ENCODE data around the gene GRM8. TPM values are rescaled to one million over a fixed set of nuclear protein-coding genes. Genes with fewer than 3 reads are reported as not detected.

The GRM8 gene
- total RNA-seq, 1 donor from 2014 or later: not detected

DNA sequence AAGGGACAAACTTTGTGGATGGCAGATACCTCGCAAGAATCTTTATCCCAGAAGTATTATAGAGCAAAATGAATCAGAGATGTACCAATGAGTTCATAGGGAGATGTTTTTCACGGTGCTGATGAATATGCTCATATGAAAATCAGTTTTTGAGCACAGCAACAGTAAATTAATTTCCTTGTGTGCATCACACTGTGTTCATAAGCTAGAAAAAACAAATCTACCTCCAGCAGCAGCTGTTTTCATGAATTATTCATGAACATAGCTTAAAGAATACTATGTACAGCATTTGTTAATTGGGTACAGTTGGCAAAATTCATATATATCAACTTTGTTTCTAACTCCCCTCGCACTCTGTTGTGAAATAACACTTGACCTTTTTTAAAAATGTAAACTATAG, 809.8 kb downstream of the GRM8 start:
- DNase-seq (ENCODE audit: low read depth): no peak
- H3K4me3 ChIP-seq (ENCODE audit: low read depth, low read length): no peak overlapping the region
- TF ChIP-seq, protein P1, sequence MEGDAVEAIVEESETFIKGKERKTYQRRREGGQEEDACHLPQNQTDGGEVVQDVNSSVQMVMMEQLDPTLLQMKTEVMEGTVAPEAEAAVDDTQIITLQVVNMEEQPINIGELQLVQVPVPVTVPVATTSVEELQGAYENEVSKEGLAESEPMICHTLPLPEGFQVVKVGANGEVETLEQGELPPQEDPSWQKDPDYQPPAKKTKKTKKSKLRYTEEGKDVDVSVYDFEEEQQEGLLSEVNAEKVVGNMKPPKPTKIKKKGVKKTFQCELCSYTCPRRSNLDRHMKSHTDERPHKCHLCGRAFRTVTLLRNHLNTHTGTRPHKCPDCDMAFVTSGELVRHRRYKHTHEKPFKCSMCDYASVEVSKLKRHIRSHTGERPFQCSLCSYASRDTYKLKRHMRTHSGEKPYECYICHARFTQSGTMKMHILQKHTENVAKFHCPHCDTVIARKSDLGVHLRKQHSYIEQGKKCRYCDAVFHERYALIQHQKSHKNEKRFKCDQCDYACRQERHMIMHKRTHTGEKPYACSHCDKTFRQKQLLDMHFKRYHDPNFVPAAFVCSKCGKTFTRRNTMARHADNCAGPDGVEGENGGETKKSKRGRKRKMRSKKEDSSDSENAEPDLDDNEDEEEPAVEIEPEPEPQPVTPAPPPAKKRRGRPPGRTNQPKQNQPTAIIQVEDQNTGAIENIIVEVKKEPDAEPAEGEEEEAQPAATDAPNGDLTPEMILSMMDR (conservative IDR thresholded peaks at IDR 0.05; ENCODE audit: low read depth, low read length): no peak

DNA sequence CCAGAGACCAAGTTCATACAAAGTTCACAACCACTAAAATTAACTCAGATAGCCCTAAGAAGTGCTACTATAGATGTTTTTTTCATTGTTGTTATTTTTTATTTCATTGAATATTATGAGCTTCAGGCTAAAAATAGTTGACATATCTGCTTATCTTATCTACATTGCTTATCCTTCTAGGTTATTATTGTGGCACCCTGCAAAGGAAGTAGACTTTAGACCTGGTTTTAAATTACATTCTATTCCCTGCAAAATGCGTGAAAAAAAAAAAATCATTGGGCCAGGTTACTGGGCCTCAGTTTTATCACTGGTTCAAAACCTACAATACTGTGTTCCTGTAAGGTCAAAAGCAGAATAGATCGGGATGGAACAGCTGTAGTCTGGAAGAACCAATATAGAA, 811.0 kb downstream of the GRM8 start:
- TF ChIP-seq, protein P1 (conservative IDR thresholded peaks at IDR 0.05; ENCODE audit: low read depth, low read length): no peak

DNA sequence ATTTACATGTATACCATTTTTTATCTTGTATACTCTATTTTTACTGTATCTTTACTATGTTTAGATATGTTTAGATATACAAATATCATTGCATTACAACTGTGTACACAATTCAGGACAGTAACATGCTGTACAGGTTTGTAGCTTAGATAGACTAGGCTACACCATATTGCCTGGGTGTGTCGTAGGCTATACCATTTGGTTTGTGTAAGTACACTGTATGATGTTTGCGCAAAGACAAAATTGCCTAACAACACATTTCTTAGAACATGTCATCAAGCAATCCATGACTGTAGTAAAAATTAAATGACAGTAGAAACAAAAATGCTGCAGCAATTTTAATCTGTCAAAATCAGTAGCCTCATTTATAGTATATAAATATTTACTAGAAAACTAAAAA, 812.2 kb downstream of the GRM8 start:
- no peak overlapping the region for H3K4me3 ChIP-seq (ENCODE audit: low read depth, low read length)
- TF ChIP-seq, protein P1 (conservative IDR thresholded peaks at IDR 0.05; ENCODE audit: low read depth, low read length): no peak
- no peak for DNase-seq (ENCODE audit: low read depth)

More for the DNA sequence above, 811.0 kb downstream of the GRM8 start:
- DNase-seq (ENCODE audit: low read depth): no peak
- H3K4me3 ChIP-seq (ENCODE audit: low read depth, low read length): no peak overlapping the region

DNA sequence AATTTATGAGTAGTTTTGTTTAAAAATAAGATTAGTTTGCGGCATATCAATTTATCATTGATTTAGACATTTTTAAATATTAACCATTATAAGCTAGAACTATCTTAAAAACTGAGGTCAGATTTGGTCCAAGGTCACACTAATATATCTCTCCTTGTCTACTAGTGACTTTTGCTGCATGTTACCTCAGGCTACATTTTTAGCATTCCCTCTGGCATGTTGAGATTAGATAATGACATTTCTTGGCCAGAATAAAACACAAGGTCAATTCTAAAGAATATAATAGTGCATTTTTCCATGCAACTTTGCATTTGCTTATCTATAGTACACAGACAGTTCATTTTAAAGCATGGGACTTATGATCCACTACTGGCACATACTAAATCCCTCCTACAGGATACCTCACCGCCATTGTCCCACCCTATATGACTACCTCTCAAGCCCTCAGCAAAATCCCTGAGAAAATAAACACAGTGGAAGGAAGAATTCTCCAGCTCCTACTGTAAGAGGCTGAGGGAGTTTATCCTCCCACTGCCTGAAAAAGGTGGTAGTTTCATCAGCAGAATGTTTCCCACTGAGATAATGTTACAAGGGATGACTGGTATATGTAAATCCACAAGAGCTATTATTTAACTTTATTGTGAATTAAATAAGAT, 816.4 kb downstream of the GRM8 start:
- TF ChIP-seq, protein P1 (conservative IDR thresholded peaks at IDR 0.05; ENCODE audit: low read depth, low read length): no peak
- no peak overlapping the region for H3K4me3 ChIP-seq (ENCODE audit: low read depth, low read length)
- no peak for DNase-seq (ENCODE audit: low read depth)

DNA sequence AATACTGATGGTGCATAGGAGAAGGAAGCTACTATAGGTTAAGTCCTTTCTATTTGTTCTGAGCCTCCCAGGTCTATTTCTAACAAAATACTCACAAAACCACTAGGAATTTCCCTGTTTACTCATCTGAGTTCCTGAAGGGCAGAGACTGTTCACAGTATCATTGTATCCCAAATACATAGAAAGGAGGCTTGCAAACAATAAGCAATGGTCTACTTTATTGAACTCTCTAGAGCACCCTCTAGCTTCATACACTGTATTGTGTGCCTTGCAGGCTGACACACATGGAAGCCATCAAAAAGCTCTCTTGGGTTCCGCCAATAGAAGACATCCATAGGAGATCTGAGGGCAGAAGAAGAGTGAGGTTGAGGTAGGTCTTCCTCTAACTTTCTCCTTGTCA, 826.1 kb downstream of the GRM8 start:
- TF ChIP-seq, protein P1 (conservative IDR thresholded peaks at IDR 0.05; ENCODE audit: low read depth, low read length): no peak
- no peak overlapping the region for H3K4me3 ChIP-seq (ENCODE audit: low read depth, low read length)
- no peak for DNase-seq (ENCODE audit: low read depth)

DNA sequence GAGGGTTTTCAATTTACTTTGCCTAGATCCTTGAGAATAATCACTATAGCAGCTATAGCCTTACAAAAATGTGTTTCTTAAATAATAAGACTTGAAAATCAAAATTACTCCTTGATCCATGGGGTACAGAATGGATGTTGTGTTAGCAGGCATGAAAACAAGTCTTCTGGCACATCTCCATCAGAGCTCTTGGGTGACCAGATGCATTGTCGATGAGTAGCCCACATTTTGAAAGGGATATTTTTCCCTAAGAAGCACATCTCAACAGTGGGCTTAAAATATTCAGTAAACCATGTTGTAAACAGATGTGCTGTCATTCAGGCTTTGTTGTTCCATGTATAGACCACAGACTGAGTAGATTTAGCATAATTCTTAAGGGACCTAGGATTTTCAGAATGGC, 827.8 kb downstream of the GRM8 start:
- TF ChIP-seq, protein P1 (conservative IDR thresholded peaks at IDR 0.05; ENCODE audit: low read depth, low read length): no peak
- H3K4me3 ChIP-seq (ENCODE audit: low read depth, low read length): no peak overlapping the region
- DNase-seq (ENCODE audit: low read depth): no peak

DNA sequence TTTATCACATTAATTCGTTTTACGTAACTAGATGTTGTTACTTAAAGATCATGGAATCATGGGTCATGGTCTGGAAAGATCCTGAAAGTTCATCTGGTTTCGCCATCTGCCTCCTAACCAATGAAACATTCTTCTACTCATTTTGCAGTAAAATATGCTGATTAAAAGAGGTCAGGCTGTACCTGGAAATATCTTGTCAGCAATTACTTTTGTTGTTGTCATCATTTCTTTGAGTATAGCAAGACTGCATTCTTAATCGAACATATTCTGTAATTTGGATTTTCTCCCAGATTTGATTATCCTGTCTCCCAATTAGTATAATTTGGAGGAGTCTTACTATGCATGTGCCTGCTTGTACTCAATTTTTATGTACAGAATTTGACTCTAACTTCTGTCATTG, 833.7 kb downstream of the GRM8 start:
- no peak overlapping the region for H3K4me3 ChIP-seq (ENCODE audit: low read depth, low read length)
- TF ChIP-seq, protein P1 (conservative IDR thresholded peaks at IDR 0.05; ENCODE audit: low read depth, low read length): no peak
- DNase-seq (ENCODE audit: low read depth): no peak
